K562 (cell line): ENCODE data around the gene GPR37L1. TPM values are rescaled to one million over a fixed set of nuclear protein-coding genes. Genes with fewer than 3 reads are reported as not detected.

ENCODE experiments used
- CBFA2T3 ChIP-seq: fragments of 450-650 bp; IDR thresholded peaks from 2 replicates; pipeline ENCODE4 v1.6.1; 2017
- CTBP1 ChIP-seq: fragments of 450-650 bp; IDR thresholded peaks from 2 replicates; pipeline ENCODE4 v1.6.1; 2016; ENCODE audit warnings: borderline replicate concordance
- EHMT2 ChIP-seq: fragments of 450-650 bp; IDR thresholded peaks from 2 replicates; pipeline ENCODE4 v1.6.1; 2018; ENCODE audit warnings: antibody characterized with exemption
- ETV1 ChIP-seq: fragments of 450-650 bp; conservative IDR thresholded peaks from 2 replicates; pipeline ENCODE4 v1.6.1; 2016; ENCODE audit warnings: missing genetic modification characterization, control low read depth, low read depth, missing compliant biosample characterization
- FOSL1 ChIP-seq: fragments of 200-800 bp; sonication (Bioruptor generic); conservative IDR thresholded peaks from 2 replicates; pipeline ENCODE4 v1.6.1; 2016; ENCODE audit warnings: missing genetic modification characterization, missing compliant biosample characterization
- RBM17 ChIP-seq: fragments of 200-400 bp; formaldehyde crosslinking; IDR thresholded peaks from 2 replicates; pipeline ENCODE4 v1.6.1; 2017; ENCODE audit warnings: low read depth, mild to moderate bottlenecking, low read length, borderline replicate concordance
- RHOXF2B ChIP-seq: fragments of 250-450 bp; sonication (Bioruptor Pico); conservative IDR thresholded peaks from 2 replicates; pipeline ENCODE4 v1.5.1; 2021
- SETDB1 ChIP-seq: IDR thresholded peaks from one replicate; pipeline ENCODE4 v1.6.1; 2012; ENCODE audit warnings: low read length, control low read depth, inconsistent platforms
- SMARCA5 ChIP-seq: fragments of 450-650 bp; IDR thresholded peaks from 2 replicates; pipeline ENCODE4 v1.6.1; 2016
- SOX6 ChIP-seq: fragments of 450-650 bp; IDR thresholded peaks from 2 replicates; pipeline ENCODE4 v1.6.1; 2014; ENCODE audit warnings: mild to moderate bottlenecking
- ZNF134 ChIP-seq: fragments of 250-450 bp; sonication (Bioruptor Pico); conservative IDR thresholded peaks from 2 replicates; pipeline ENCODE4 v1.4.0; 2020
- ZNF140 ChIP-seq: fragments of 250-450 bp; sonication (Bioruptor Pico); IDR thresholded peaks from 2 replicates; pipeline ENCODE4 v1.8.0; 2021; ENCODE audit warnings: moderate library complexity, mild to moderate bottlenecking, inconsistent platforms
- ZNF644 ChIP-seq: fragments of 200-800 bp; sonication (Bioruptor generic); IDR thresholded peaks from 2 replicates; pipeline ENCODE4 v1.6.1; 2016; ENCODE audit warnings: low read depth, missing genetic modification characterization, missing compliant biosample characterization
- ZNF696 ChIP-seq: fragments of 250-450 bp; sonication (Bioruptor Pico); conservative IDR thresholded peaks from 2 replicates; pipeline ENCODE4 v1.4.0; 2020; ENCODE audit warnings: mild to moderate bottlenecking, moderate library complexity
- polyA plus RNA-seq, 8 experiments: library from polyadenylated mRNA; depleted of rRNA in 4 of 8; stranded (reverse) in 5 of 8; unstranded in 3 of 8; fragments of >200 nt; fragmentation: Nextera tagmentation in 2 of 8; fragmentation: Illumina TruSeq in 1 of 8; extraction: Ambion mirVana in 2 of 8; extraction: Trizol in 1 of 8; gene quantifications; 2 replicates each; pipeline versions ENCODE4 v1.2.1 to v1.2.3, GENCODE V29; 2011 to 2014; ENCODE audit warnings: inconsistent platforms in 1 of 8, missing spikeins in 1 of 8
- total RNA-seq, 7 experiments: library from RNA; depleted of rRNA in 6 of 7; stranded (reverse); fragments of >200 nt in 6 of 7; fragmentation: Illumina TruSeq in 2 of 7; extraction: Trizol in 2 of 7; gene quantifications; 2 replicates each; pipeline versions ENCODE4 v1.2.1 to v1.2.3, GENCODE V29; 2011 to 2021; ENCODE audit warnings: low replicate concordance in 1 of 7
- TF ChIP-seq, protein P1 (sequence below): IDR thresholded peaks from 2 replicates; pipeline ENCODE4 v1.6.1; 2011; ENCODE audit not compliant: insufficient read length; ENCODE audit errors: extremely low read depth
- TF ChIP-seq, protein P2 (sequence below): fragments of 250-450 bp; sonication (Bioruptor Pico); IDR thresholded peaks from 2 replicates; pipeline ENCODE4 v1.8.0; 2022; ENCODE audit warnings: moderate library complexity, mild to moderate bottlenecking, inconsistent platforms
- TF ChIP-seq, protein P3 (sequence below): fragments of 150-350 bp; conservative IDR thresholded peaks from 2 replicates; pipeline ENCODE4 v1.6.1; 2014; ENCODE audit warnings: low read length
- TF ChIP-seq, protein P4 (sequence below): fragments of 250-450 bp; sonication (Bioruptor Pico); IDR thresholded peaks from 2 replicates; pipeline ENCODE4 v1.5.0; 2020; ENCODE audit warnings: mild to moderate bottlenecking
- TF ChIP-seq, protein P5 (sequence below): fragments of 450-650 bp; IDR thresholded peaks from 2 replicates; pipeline ENCODE4 v1.6.1; 2017; ENCODE audit warnings: antibody characterized with exemption, mild to moderate bottlenecking

GPR37L1 gene
- total and polyA plus RNA-seq, 9 of the 15 experiments (the other 6 are each of a cell fraction or from before 2014, with no cell fraction given), result not detected

DNA sequence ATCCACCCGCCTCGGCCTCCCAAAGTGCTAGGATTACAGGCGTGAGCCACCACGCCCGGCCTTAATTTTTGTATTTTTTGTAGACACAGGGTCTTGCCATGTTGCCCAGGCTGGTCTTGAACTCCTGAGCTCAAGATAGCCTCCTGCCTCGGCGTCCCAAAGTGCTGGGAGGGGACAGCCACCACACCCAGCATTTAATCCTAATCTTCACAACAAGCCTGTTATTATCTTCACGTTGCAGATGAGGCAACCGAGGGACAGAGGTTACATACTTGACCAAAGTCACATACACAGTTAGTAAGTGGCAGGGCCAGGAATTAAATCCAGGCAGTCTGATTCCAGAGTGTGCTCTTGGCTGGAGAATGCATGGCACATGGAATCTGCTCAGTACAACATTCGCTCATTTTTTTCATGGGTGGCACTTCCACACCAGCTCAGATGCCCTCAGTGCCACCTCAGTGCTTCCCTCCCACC, 4.8 kb upstream of the GPR37L1 start (continued):
- TF ChIP-seq RHOXF2B (CRISPR knock-in tag) (no peak), EHMT2 (0 out of 2 replicates have a peak, but pooled peaks have one; percentile 60), ZNF140 (no peak), RBM17 (no peak), FOSL1 (0 out of 2 replicates have a peak, but pooled peaks have one; percentile 39), CTBP1 (peak; percentile 89), SMARCA5 (no peak), CBFA2T3 (peak; percentile 95), ETV1 (no peak), ZNF134 (CRISPR knock-in tag) (no peak), SOX6 (peak; percentile 93), SETDB1 (no peak), ZNF696 (CRISPR knock-in tag) (no peak), ZNF644 (tag) (peak; percentile 73; the same call in 1 of the 2 replicates)
- TF ChIP-seq, protein P1, sequence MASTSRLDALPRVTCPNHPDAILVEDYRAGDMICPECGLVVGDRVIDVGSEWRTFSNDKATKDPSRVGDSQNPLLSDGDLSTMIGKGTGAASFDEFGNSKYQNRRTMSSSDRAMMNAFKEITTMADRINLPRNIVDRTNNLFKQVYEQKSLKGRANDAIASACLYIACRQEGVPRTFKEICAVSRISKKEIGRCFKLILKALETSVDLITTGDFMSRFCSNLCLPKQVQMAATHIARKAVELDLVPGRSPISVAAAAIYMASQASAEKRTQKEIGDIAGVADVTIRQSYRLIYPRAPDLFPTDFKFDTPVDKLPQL, result no peak
- TF ChIP-seq, protein P2, sequence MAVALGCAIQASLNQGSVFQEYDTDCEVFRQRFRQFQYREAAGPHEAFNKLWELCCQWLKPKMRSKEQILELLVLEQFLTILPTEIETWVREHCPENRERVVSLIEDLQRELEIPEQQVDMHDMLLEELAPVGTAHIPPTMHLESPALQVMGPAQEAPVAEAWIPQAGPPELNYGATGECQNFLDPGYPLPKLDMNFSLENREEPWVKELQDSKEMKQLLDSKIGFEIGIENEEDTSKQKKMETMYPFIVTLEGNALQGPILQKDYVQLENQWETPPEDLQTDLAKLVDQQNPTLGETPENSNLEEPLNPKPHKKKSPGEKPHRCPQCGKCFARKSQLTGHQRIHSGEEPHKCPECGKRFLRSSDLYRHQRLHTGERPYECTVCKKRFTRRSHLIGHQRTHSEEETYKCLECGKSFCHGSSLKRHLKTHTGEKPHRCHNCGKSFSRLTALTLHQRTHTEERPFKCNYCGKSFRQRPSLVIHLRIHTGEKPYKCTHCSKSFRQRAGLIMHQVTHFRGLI (CRISPR knock-in tag), result no peak
- TF ChIP-seq, protein P3, sequence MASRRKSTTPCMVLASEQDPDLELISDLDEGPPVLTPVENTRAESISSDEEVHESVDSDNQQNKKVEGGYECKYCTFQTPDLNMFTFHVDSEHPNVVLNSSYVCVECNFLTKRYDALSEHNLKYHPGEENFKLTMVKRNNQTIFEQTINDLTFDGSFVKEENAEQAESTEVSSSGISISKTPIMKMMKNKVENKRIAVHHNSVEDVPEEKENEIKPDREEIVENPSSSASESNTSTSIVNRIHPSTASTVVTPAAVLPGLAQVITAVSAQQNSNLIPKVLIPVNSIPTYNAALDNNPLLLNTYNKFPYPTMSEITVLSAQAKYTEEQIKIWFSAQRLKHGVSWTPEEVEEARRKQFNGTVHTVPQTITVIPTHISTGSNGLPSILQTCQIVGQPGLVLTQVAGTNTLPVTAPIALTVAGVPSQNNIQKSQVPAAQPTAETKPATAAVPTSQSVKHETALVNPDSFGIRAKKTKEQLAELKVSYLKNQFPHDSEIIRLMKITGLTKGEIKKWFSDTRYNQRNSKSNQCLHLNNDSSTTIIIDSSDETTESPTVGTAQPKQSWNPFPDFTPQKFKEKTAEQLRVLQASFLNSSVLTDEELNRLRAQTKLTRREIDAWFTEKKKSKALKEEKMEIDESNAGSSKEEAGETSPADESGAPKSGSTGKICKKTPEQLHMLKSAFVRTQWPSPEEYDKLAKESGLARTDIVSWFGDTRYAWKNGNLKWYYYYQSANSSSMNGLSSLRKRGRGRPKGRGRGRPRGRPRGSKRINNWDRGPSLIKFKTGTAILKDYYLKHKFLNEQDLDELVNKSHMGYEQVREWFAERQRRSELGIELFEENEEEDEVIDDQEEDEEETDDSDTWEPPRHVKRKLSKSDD, result no peak
- TF ChIP-seq, protein P4, sequence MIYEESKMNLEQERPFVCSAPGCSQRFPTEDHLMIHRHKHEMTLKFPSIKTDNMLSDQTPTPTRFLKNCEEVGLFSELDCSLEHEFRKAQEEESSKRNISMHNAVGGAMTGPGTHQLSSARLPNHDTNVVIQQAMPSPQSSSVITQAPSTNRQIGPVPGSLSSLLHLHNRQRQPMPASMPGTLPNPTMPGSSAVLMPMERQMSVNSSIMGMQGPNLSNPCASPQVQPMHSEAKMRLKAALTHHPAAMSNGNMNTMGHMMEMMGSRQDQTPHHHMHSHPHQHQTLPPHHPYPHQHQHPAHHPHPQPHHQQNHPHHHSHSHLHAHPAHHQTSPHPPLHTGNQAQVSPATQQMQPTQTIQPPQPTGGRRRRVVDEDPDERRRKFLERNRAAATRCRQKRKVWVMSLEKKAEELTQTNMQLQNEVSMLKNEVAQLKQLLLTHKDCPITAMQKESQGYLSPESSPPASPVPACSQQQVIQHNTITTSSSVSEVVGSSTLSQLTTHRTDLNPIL (CRISPR knock-in tag), result no peak
- TF ChIP-seq, protein P5, sequence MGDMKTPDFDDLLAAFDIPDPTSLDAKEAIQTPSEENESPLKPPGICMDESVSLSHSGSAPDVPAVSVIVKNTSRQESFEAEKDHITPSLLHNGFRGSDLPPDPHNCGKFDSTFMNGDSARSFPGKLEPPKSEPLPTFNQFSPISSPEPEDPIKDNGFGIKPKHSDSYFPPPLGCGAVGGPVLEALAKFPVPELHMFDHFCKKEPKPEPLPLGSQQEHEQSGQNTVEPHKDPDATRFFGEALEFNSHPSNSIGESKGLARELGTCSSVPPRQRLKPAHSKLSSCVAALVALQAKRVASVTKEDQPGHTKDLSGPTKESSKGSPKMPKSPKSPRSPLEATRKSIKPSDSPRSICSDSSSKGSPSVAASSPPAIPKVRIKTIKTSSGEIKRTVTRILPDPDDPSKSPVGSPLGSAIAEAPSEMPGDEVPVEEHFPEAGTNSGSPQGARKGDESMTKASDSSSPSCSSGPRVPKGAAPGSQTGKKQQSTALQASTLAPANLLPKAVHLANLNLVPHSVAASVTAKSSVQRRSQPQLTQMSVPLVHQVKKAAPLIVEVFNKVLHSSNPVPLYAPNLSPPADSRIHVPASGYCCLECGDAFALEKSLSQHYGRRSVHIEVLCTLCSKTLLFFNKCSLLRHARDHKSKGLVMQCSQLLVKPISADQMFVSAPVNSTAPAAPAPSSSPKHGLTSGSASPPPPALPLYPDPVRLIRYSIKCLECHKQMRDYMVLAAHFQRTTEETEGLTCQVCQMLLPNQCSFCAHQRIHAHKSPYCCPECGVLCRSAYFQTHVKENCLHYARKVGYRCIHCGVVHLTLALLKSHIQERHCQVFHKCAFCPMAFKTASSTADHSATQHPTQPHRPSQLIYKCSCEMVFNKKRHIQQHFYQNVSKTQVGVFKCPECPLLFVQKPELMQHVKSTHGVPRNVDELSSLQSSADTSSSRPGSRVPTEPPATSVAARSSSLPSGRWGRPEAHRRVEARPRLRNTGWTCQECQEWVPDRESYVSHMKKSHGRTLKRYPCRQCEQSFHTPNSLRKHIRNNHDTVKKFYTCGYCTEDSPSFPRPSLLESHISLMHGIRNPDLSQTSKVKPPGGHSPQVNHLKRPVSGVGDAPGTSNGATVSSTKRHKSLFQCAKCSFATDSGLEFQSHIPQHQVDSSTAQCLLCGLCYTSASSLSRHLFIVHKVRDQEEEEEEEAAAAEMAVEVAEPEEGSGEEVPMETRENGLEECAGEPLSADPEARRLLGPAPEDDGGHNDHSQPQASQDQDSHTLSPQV, result no peak
